CD4-positive, alpha-beta T cell treated with Interleukin-12 subunit alpha and Interleukin-12 subunit beta, for 1 hour (primary cell): ENCODE data around the gene ZNF41.

ENCODE experiments used
- DNase-seq: peaks from one replicate; pipeline ENCODE4 v3.0.0-alpha.2; 2020

The ZNF41 gene

DNA sequence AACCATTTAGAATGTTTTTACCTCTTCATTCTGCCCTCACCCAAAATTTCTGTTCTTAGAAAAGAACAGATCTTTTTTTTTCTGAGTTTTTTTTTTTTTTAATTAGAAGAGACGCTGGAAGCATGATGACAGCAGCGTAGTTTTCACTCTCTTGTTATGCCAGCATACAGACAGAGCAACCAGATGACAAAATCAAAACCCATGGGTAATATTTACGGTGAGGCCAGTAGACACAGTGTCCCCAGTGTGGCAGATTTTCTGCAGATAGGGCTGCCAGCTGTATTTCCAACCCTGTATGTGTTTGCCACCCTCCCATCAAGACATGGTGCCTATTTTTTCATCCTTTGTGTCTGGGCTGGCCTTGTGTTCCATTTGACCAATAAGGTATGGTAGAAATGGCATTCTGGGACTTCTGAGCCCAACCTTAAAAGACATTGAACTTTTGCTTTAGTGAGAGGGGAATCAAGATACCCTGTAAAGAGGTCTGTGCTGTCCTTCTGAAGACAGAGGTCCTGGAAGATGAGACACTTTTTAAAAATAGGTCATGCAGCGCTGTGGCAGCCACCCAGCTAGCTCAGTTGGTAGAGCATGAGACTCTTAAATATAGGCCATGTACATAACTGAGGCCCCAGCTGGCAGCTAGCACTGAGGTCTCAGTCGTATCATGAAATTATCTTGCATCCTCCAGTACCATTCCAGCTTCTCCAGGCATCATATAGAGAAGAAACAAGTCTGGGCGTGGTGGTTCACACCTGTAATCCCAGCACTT, 6.7 kb upstream of the ZNF41 start:
- DNase-seq, result no peak

GRCh38 chrX:47484885-47485284, 1.9 kb upstream of the ZNF41 start:
- no peak for DNase-seq

- DNase-seq, result no peak
These were observed 565 bp upstream of the ZNF41 start for GRCh38 chrX:47483306-47484268.

- no peak for DNase-seq
These were observed 934 bp downstream of the ZNF41 start for GRCh38 chrX:47482065-47482511.

DNA sequence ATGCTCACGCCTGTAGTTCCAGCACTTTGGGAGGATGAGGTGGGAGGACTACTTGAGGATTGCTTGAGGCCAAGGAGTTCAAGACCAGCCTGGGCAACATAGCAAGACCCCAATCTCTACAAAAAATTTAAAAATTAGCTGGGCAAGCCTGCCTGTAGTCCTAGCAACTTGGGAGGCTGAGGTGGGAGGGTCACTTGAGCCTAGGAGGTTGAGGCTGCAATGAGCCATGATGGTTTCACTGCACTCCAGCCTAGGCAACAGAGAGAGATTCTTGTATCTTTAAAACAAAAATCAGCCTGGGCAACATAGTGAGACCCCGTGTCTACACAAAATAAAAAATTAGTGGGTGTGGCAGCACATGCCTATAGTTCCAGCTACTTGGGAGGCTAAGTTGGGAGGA, 1.9 kb downstream of the ZNF41 start:
- DNase-seq, result no peak

DNA sequence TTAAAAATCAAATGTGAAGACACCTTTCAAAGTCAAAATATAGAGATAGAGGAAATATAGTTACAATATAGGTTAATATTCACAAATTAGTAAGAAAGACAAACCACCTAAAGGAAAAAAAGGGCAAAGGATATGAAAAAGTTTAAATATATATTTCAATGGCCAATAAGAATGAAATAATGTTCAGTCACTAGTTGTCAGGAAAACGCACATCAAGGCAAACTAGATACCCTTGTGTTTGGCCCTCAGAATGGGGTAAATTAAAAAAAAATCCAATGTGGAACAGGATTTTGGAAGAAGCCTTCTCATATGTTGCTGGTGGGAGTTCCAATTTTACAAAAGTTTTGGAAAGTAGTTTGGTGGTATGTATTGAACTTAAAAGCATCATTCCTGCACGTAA, 2.4 kb downstream of the ZNF41 start:
- no peak for DNase-seq

DNA sequence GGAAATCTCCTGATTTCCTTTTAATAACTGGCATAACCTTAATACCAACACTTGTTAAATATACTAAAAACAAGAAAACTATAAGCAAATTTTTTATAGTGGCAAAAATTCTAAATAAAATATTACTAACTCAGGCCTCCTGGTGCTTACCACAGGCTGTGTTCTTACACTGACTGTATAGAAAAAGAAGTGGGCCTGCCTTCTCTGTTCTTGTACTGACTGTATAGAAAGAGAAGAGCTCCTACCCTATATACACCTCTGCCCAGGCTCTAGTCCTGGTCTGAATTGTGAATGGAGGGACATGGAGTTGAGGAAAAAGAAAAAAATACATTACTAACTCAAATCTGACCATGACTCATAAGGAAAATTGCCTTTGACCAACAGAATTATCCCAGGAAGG, 7.5 kb downstream of the ZNF41 start:
- no peak for DNase-seq

DNA sequence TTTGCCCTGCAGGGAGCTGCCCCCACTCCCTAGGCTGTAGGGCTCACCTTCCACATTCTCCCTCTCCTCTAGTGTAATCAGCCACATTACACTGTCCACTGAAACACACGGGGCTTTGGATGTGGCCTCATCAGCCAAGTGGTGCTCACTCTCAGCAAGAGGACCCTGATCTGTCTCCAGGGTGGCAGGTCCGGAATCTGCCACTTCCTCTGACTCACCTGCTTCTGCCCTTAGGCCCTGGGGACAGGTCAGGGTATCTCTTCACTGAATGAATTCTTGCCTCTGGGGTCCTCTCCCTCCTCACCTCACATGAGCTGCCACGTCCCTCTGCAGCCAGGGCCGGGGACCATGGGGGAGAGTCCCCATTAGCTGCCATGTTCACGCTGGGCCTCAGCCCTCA, 15.9 kb downstream of the ZNF41 start:
- DNase-seq, result no peak

DNA sequence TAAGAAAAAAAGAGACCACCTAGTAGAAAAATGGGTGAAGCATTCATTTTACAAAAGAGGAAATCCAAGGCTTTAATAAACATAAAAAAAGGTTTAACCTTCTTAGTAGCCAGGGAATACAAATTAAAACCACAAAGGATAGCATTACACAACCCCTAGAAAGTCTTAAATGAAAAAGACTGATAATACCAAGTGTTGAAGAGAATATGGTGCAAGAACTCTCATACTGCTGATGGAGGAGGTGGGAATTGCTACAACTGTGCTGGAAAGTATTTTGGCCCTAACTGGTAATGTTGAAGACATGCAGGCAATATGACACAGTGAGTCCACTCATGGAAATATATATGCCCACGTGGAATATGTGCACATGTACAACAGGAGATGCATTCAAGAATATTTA, 22.5 kb downstream of the ZNF41 start:
- no peak for DNase-seq

DNA sequence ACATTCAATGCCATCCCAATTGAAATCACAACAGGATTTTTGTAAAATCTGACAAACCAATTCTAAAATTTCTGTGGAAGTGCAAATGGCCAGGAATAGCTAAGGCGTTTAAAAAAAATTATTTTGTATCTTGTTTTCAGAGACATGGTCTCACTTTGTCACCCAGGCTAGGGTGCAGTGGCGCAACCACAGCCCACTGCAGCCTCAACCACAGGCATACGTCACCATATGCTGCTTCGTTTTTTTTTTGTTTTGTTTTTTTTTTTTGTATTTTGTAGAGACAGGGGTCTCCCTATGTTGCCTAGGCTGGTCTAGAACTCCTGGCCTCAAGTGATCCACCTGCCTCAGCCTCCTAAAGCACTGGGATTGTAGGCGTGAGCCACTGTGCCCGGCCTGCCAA, 24.5 kb downstream of the ZNF41 start:
- peak; percentile 14 for DNase-seq

- DNase-seq, result no peak
These were observed 26.9 kb downstream of the ZNF41 start for GRCh38 chrX:47456080-47456479.

DNA sequence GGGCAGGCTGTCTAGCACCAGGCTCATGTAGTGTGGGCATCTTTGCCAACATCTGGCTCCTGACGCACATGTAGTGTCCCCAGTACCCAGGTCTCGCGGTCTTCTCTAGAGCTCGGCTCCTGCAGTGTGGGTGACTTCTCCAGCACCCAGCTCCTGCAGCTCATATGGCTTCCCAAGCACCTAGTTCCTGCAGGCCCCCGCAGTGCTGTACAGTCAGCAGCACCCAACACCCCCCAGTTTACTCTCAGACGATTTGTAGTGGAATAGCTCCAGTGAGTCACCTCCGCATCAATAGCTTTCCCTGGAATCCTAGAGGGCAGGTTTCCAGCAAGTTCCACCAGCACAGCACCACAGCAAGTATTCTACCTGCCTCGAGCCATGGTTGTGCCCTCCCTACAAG, 30.9 kb downstream of the ZNF41 start:
- no peak for DNase-seq

GRCh38 chrX:47448165-47448806, 34.7 kb downstream of the ZNF41 start:
- DNase-seq, result no peak

DNA sequence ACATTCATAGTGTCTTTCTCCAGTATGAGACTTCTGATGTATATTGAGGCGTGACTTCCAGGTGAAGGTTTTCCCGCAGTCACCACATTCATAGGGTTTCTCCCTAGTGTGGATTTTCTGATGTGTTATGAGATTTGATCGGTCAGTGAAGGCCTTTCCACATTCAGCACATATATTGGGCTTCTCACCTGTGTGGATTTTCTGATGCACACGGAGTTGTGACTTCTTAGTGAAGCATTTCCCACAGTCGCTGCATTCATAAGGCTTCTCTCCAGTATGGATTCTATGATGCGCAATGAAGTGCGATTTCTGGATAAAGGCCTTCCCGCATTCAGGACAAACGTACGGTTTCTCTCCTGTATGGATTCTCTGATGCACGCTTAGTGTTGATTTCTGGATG, 35.4 kb downstream of the ZNF41 start:
- no peak for DNase-seq

- DNase-seq, result no peak
These were observed 36.1 kb downstream of the ZNF41 start for GRCh38 chrX:47446971-47447370.

DNA sequence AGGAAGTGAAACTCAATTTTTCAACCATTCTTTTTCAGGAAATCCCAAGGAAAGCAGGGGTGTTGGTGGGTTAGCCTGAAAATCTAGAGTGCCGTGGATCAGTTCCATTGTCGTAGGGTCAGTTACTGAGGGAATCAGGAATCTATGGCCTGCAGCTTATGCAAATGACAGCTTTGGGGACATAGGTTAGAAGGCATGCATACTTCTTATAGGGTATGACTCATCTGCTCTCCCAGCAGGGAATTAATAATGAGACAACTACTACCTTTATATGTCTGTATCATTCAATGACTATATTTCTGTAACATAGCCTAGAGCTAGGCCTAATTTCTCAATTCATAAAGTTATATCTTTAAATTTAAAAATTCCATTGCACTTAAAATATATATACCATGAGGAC, 36.6 kb downstream of the ZNF41 start:
- no peak for DNase-seq

DNA sequence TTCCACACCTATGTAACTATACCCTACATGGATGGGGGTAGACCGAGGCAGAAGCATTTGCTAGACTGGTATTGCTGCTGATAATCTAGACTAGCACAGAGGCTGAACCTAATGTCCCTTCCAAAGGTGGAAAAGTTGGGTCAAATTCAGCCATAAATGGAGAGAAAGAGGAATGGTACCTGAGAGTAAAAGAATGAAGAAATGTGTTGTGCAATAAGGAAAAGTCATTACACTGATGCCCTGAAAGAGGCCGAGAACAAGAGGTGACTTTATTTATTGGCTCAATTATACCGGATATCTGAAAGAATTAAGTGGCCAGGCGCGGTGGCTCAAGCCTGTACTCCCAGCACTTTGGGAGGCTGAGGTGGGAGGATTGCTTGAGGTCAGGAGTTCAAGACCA, 52.1 kb downstream of the ZNF41 start:
- no peak for DNase-seq

DNA sequence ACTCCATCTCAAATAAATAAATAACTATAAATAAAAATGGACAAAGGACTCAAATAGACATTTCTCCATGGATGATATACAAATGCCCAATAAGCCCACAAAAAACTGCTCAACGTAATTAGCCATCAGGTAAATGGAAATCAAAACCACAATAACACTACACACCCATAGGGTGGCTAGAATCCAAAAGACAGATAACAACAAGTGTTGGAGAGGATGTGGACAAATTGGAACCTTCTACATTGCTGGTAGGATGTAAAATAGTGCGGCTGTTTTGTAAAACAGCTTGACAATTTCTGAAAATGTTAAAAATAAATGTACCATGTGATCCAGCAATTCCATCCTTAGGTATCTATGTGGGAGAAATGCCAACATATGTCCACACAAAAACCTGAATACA, 60.6 kb downstream of the ZNF41 start:
- no peak for DNase-seq

DNA sequence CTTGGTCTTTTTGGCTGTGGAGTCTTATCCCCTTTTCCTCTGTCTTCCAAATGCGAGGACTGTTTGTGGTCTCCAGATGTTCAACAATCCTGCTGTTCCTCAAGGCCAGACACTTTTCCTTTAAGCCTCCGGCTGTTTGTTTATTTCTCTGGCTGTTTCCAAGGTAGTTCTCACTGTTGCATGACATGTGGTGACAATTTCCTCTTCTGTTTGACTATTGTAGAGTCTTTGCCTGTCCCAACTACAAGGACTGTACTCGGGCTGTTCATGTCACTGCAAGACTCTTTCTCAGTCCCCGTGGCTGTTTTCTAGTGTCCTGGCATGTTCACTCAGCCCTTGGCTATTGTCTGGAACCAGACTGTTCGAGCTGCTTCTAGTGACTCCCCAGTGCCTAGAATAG, 62.1 kb downstream of the ZNF41 start:
- DNase-seq, result no peak

DNA sequence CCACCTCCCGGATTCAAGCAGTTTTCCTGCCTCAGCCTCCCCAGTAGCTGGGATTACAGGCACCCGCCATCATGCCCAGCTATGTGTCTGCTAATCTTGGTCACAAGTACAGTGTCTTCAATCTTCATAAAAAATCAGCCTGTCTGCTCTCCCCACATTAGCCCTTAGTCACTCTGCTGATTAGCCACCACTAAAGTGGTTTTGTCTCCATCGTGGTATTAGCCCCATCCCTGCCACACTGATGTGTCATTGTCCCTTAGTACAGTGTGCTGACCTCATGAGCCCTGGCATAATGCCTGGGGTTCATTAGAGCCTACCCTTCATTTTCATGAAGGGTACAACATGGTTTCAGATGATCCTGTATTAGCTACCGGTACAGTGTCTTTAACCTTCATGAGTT, 62.8 kb downstream of the ZNF41 start:
- no peak for DNase-seq

DNA sequence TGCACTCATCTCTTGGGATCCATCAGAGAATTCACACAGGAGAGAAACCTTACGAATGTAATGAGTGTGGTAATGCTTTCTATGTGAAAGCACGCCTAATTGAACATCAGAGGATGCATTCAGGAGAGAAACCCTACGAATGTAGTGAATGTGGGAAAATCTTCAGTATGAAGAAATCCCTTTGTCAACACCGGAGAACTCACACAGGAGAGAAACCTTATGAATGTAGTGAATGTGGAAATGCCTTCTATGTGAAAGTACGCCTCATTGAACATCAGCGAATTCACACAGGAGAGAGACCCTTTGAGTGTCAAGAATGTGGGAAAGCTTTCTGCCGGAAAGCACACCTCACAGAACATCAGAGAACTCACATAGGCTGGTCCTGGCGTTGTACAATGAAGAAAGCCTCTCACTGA, 69.8 kb downstream of the ZNF41 start:
- DNase-seq, result no peak
